Suppressor macrophage treated with lipopolysaccharide for 4 hours (primary cell): Measurements from ENCODE around the gene PODN.

Source experiments
- DNase-seq: peaks from one replicate; pipeline ENCODE4 v3.0.0-alpha.2; 2020

Gene PODN

DNA sequence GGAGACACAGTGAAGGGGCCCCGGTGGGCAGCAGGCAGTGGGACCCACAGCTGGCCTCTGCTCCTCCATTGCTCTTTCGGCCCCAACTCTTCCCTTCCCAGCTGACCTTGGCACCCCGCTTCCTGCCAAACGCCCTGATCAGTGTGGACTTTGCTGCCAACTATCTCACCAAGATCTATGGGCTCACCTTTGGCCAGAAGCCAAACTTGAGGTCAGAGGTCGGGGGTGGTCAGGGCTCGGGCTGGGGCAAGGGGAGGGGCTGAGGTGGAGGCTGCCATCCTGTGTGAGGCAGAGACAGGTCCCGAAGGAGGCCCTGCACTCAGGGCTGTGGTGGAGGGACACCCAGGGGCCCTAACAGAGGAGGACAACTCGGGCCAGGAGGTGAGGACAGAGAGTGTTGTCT, 13.7 kb downstream of the PODN start:
- DNase-seq = no peak

DNA sequence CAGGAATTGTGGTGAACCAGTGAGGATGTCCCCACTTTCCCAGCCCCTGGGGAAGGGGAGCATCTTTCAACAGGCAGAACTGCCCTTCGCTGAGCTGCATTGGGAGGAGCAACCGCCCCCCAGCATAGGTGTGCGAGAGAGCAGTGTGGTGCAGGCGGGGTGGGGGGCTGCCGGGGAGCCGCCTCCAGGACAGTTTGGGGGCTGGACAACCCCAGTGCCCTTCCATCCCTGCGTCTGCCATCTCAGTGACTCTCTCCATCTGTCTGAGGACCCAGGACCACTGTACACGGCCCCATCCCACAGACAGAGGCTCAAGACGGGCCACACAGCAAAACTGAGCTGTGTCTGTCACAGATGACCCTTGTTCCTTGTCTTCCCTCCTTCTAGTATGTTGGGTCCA, 14.2 kb downstream of the PODN start:
- no peak for DNase-seq

DNA sequence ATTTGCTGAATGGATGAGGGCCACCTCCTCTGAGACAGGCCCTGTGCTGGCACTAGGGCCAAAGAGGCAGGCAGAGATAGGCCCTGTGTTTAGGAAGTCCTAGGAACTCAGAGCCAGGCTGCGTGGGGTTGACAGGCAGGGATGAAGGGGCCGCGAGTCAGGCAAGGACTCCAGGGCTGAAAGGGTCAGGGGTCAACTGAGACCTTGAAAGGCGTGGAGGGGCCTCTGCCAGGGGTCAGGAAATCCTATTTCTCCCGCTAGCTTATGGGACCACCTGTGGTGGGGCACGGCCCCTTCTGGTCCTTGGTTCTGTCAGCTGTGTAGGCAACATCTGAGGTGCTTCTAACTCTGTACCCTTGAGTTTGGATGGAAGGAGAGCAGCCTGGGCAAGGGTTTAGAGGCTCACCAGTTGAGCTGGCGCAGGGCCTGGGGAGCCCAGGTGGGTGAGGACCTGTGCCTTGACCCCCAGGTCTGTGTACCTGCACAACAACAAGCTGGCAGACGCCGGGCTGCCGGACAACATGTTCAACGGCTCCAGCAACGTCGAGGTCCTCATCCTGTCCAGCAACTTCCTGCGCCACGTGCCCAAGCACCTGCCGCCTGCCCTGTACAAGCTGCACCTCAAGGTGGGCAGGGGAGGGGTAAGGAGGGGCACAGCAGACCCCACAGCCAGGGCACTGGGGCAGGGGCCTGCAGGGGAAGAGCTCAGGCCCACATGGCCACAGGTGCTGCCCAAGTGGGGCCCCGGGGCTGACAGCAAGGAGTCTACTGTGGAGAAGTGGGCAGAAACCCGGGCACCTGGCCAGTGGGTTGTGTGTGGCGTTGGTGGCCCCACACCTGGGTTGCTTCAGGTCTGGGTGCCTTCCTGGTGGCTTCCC, 14.9 kb downstream of the PODN start:
- DNase-seq = no peak

- no peak for DNase-seq
These were observed 15.6 kb downstream of the PODN start for GRCh38 chr1:53077599-53077965.

- no peak for DNase-seq
These were observed 16.5 kb downstream of the PODN start for GRCh38 chr1:53078333-53079101.

GRCh38 chr1:53079251-53079650, 17.2 kb downstream of the PODN start:
- no peak for DNase-seq

DNA sequence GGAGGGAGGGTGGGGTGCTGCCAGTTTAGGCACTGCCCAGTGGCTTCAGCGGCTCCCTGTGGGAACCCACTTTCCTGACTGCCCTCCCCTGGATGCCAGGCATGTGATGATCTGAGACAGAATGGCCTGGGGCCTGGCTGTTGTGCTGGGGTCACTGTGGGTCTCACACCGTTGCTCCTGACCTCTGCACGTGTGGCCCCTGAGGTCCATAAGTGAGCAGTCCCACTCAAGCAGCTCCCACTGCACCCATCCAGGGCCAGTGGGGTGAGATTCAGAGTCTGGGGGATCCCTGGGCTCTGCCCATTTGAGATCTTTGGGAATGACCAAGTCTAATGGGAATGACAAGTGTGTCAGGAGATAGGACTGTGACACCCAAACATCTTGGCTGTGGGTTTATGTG, 18.0 kb downstream of the PODN start:
- DNase-seq = no peak

- no peak for DNase-seq
These were observed 18.8 kb downstream of the PODN start for GRCh38 chr1:53080769-53081168.

GRCh38 chr1:53081384-53082066, 19.5 kb downstream of the PODN start:
- no peak for DNase-seq

DNA sequence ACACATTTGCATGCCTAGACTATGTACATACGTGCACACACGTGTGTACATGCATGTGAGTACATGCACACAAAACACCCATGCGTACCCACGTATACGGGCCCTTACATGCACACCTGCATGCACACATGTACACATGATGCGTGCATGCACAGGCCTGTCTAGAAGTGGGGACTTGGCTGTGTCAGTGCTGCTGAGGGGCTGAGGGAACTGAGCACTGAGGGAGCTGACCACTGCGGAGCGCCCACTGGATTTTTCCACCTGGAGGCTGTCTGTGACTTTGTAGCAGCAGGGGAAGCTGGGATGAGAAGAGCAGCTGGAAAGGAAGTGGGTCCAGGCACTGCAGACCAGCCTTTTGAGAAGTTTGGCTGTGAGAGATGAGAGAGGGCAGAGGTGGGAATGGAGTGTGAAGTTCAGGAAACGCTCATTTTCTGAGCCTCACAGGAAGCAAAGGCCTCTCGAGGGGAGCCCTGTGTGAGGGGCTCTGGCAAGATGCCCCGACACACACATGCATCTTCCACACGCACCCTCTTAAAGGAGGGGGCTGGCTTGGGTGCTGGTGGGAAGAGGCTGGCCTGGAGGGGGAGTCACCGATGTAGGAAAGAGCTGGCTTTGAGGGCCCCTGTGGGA, 20.9 kb downstream of the PODN start:
- DNase-seq = no peak

GRCh38 chr1:53083636-53084588, 21.9 kb downstream of the PODN start:
- no peak for DNase-seq

DNA sequence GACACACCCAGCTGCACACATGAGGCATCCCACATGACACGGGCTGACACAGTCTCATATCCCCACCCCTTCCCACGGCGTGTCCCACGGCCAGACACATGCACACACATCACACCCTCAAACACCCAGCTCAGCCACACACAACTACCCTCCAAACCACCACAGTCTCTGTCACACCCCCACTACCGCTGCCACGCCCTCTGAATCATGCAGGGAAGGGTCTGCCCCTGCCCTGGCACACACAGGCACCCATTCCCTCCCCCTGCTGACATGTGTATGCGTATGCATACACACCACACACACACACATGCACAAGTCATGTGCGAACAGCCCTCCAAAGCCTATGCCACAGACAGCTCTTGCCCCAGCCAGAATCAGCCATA, 22.6 kb downstream of the PODN start:
- DNase-seq = no peak

- no peak for DNase-seq
These were observed 23.4 kb downstream of the PODN start for GRCh38 chr1:53085405-53085804.

- DNase-seq = no peak
These were observed 24.6 kb downstream of the PODN start for GRCh38 chr1:53086491-53087070.

DNA sequence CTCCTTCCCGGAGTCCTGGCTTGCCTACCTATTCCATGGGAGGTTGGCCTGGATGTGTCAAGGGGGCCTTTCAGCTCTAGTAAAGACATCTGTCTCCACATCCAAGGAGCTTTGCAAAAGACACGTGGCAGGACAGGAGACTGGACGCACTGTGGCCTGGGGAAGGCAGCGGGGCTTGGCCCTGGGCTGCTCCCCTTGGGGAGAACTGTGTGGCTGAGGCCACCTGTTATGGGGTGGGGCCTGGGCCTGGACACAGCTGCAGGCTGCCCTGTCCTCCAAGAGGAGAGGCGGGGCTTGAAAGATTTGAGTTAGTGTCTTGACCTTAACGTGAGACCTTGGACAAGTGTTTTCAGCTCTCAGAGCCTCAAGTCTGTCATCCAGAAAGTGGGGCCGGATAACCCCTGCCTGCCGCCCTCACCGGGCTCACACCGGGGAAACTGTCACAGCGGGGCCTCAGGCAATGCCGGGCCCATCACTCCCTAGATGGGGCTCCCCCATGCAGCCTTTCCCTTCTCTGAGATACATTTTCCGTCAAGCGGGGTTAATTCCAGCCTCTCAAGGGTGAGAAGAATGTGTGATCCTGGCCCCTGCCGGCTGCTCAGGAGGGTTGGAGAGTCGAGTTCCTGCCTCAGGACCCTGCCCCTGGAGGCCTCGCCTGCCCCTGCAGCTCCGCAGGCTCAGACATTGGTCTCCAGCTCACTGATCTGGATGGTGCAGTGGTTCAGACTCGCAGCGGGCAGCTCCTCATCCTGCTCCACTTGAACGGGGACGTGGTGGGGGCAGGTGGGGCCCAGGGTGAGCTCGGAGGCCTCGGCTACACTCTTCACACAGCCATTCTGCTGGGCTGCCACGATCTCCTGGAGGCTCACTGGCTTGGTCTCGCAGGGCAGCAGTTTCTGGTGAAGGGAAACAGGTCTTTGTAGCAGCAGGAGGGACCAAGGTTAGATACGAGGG, 25.6 kb downstream of the PODN start:
- no peak for DNase-seq

- no peak for DNase-seq
These were observed 26.7 kb downstream of the PODN start for GRCh38 chr1:53088616-53089300.

GRCh38 chr1:53089478-53090226, 27.6 kb downstream of the PODN start:
- DNase-seq = no peak

DNA sequence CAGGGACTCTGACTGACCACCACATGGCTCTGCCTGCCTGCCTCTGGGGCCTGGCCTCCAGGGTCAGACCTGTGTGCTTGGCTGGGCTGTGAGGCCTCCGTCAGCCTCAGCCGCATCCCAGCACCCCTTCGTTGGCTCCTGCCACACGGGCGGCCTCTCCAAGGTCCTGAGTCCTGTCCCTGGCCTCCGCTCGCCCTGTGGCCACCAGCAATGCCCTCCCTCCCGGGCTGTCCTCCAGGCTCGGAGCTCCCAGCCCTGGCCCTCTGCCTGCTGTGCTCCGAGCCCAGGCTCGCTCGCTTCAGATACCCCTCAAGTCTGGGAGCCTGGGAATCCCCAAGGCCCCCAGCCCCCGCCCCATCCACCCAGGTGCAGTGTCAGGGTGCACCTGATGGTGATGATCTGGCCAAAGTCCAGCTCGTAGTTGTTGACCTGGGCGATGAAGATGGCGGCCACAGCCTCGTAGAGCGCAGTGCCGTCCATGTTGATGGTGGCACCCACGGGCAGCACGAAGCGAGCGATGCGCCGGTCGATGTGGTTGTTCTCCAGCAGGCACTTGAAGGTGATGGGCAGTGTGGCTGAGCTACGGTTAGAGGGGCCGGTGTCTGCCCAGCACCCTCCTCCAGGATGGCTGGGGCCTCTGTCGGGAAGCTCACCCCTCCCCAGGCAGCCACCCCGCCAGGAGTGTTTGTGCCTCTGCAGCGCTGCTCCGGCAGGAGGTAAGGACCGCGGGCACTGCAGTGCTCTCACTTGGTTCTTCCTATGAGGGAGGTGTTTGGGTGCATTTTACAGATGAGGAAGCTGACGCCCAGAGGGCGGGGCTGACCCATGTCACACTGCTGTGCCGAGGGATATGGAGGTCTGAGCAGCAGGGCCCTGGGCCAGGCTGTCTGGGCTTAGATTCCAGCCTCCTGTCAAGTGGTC, 28.5 kb downstream of the PODN start:
- DNase-seq = peak; percentile 7
